H9 (cell line): Measurements from ENCODE around the gene TCFL5. TPM values are rescaled to one million over a fixed set of nuclear protein-coding genes. Genes with fewer than 3 reads are reported as not detected.
A peak's percentile ranks its signal among the peaks of the same experiment; 100 is the strongest.

Experiments used
- DNase-seq: peaks from one replicate; pipeline ENCODE4 v3.0.0-alpha.2; 2017
- H2AFZ ChIP-seq: one replicate; pipeline ENCODE4 v1.6.1; 2013; ENCODE audit warnings: mild to moderate bottlenecking, low read length, control low read depth, moderate library complexity
- H2AK5ac ChIP-seq: 2 replicates; pipeline ENCODE4 v1.6.1; 2013; ENCODE audit warnings: low read length, control low read depth, mixed read lengths; ENCODE audit not compliant: insufficient read length
- H2BK120ac ChIP-seq: one replicate; pipeline ENCODE4 v1.6.1; 2013; ENCODE audit warnings: low read depth, mild to moderate bottlenecking, low read length, control low read depth, inconsistent platforms; ENCODE audit not compliant: poor library complexity, severe bottlenecking
- H2BK12ac ChIP-seq: 2 replicates; pipeline ENCODE4 v1.6.1; 2013; ENCODE audit warnings: low read length, control low read depth, mixed read lengths, low read depth; ENCODE audit not compliant: insufficient read length
- H2BK15ac ChIP-seq: 2 replicates; pipeline ENCODE4 v1.6.1; 2013; ENCODE audit warnings: low read depth, low read length, control low read depth
- H2BK20ac ChIP-seq: one replicate; pipeline ENCODE4 v1.6.1; 2013; ENCODE audit warnings: low read depth, mild to moderate bottlenecking, low read length, control low read depth, inconsistent platforms; ENCODE audit not compliant: poor library complexity, severe bottlenecking
- H2BK5ac ChIP-seq: 2 replicates; pipeline ENCODE4 v1.6.1; 2013; ENCODE audit warnings: low read length, control low read depth, mixed read lengths; ENCODE audit not compliant: insufficient read length
- H3K14ac ChIP-seq: 2 replicates; pipeline ENCODE4 v1.6.1; 2013; ENCODE audit warnings: low read length, control low read depth; ENCODE audit not compliant: insufficient read depth
- H3K18ac ChIP-seq: 2 replicates; pipeline ENCODE4 v1.6.1; 2013; ENCODE audit warnings: low read depth, mild to moderate bottlenecking, mixed read lengths, low read length, control low read depth; ENCODE audit not compliant: insufficient read length
- H3K23ac ChIP-seq: 2 replicates; pipeline ENCODE4 v1.6.1; 2013; ENCODE audit warnings: low read length, control low read depth, mixed read lengths, low read depth; ENCODE audit not compliant: insufficient read length
- H3K23me2 ChIP-seq: 2 replicates; pipeline ENCODE4 v1.6.1; 2013; ENCODE audit warnings: low read depth, mild to moderate bottlenecking, mixed read lengths, low read length, control low read depth; ENCODE audit not compliant: insufficient read length, poor library complexity, severe bottlenecking
- H3K27ac ChIP-seq: 2 replicates; pipeline ENCODE4 v1.5.1; 2013; ENCODE audit warnings: low read length, control low read depth, mixed read lengths, low read depth; ENCODE audit not compliant: insufficient read length
- H3K27me3 ChIP-seq: 2 replicates; pipeline ENCODE4 v1.6.1; 2013; ENCODE audit warnings: low read length, control low read depth, inconsistent platforms; ENCODE audit not compliant: insufficient read depth
- H3K4ac ChIP-seq: 2 replicates; pipeline ENCODE4 v1.6.1; 2013; ENCODE audit warnings: low read depth, mild to moderate bottlenecking, control low read depth, inconsistent platforms, low read length, moderate library complexity
- H3K4me1 ChIP-seq: 2 replicates; pipeline ENCODE4 v1.6.1; 2013; ENCODE audit warnings: low read length, control low read depth, inconsistent platforms; ENCODE audit not compliant: insufficient read depth
- H3K4me2 ChIP-seq: 2 replicates; pipeline ENCODE4 v1.6.1; 2013; ENCODE audit warnings: low read length, control low read depth, mixed read lengths; ENCODE audit not compliant: insufficient read length, insufficient read depth
- H3K56ac ChIP-seq: 2 replicates; pipeline ENCODE4 v1.6.1; 2013; ENCODE audit warnings: low read depth, mild to moderate bottlenecking, mixed read lengths, low read length, control low read depth; ENCODE audit not compliant: insufficient read length
- H3K79me1 ChIP-seq: 2 replicates; pipeline ENCODE4 v1.6.1; 2013; ENCODE audit warnings: low read depth, mild to moderate bottlenecking, moderate library complexity, low read length, control low read depth, inconsistent platforms; ENCODE audit not compliant: insufficient read depth, poor library complexity, severe bottlenecking
- H3K79me2 ChIP-seq: 2 replicates; pipeline ENCODE4 v1.6.1; 2013; ENCODE audit warnings: low read length, control low read depth, inconsistent platforms; ENCODE audit not compliant: insufficient read depth
- H3K9ac ChIP-seq: 2 replicates; pipeline ENCODE4 v1.6.1; 2013; ENCODE audit warnings: low read length, control low read depth, mixed read lengths; ENCODE audit not compliant: insufficient read length; ENCODE audit errors: extremely low read depth
- H3K9me3 ChIP-seq: one replicate; pipeline ENCODE4 v1.6.1; 2013; ENCODE audit warnings: low read depth, low read length, inconsistent platforms; ENCODE audit not compliant: control insufficient read depth
- H3T11ph ChIP-seq: one replicate; pipeline ENCODE4 v1.6.1; 2013; ENCODE audit warnings: mild to moderate bottlenecking, low read length, control low read depth, inconsistent platforms
- H4K20me1 ChIP-seq: one replicate; pipeline ENCODE4 v1.6.1; 2013; ENCODE audit not compliant: control insufficient read depth, insufficient read length, insufficient read depth
- H4K5ac ChIP-seq: 2 replicates; pipeline ENCODE4 v1.6.1; 2013; ENCODE audit warnings: low read depth, mild to moderate bottlenecking, mixed read lengths, low read length, control low read depth; ENCODE audit not compliant: insufficient read length
- H4K8ac ChIP-seq: replicated peaks from 2 replicates; pipeline ENCODE4 v1.6.1; 2013; ENCODE audit warnings: low read length, control low read depth, mixed read lengths, low read depth; ENCODE audit not compliant: insufficient read length
- H4K91ac ChIP-seq: 2 replicates; pipeline ENCODE4 v1.6.1; 2013; ENCODE audit warnings: low read depth, mild to moderate bottlenecking, moderate library complexity, mixed read lengths, low read length, control low read depth; ENCODE audit not compliant: insufficient read length
- H3K27ac Mint-ChIP-seq, 3 experiments: 2 replicates in 2 of 3; 3 replicates in 1 of 3; pipeline ENCODE4 v1.8.0; 2020 to 2021; ENCODE audit warnings: mixed read lengths in 3 of 3, mild to moderate bottlenecking in 1 of 3, moderate library complexity in 1 of 3
- H3K27me3 Mint-ChIP-seq: 2 replicates; pipeline ENCODE4 v1.8.0; 2021; ENCODE audit warnings: low read depth, mild to moderate bottlenecking, moderate library complexity, mixed read lengths
- H3K36me3 Mint-ChIP-seq, 3 experiments: 2 replicates in 2 of 3; 3 replicates in 1 of 3; pipeline ENCODE4 v1.8.0; 2020 to 2021; ENCODE audit warnings: low read depth in 3 of 3, mixed read lengths in 3 of 3; ENCODE audit not compliant: insufficient read depth in 1 of 3
- H3K4me1 Mint-ChIP-seq, 2 experiments: 2 replicates each; pipeline ENCODE4 v1.8.0; 2020; ENCODE audit warnings: mixed read lengths in 2 of 2
- H3K4me3 Mint-ChIP-seq, 2 experiments: 2 replicates in 1 of 2; 3 replicates in 1 of 2; pipeline ENCODE4 v1.8.0; 2020 to 2021; ENCODE audit warnings: mild to moderate bottlenecking in 2 of 2, mixed read lengths in 2 of 2, moderate library complexity in 1 of 2
- H3K9me3 Mint-ChIP-seq, 2 experiments: 2 replicates in 1 of 2; 3 replicates in 1 of 2; pipeline ENCODE4 v1.8.0; 2020; ENCODE audit warnings: mild to moderate bottlenecking in 2 of 2, mixed read lengths in 2 of 2, moderate library complexity in 1 of 2
- CTCF ChIP-seq: fragments of 200-600 bp; sonication (generic); conservative IDR thresholded peaks from 3 replicates; pipeline ENCODE4 v1.8.0; 2021; ENCODE audit warnings: antibody characterized with exemption, mild to moderate bottlenecking
- WGBS: extraction: QIAGEN DNeasy Blood & Tissue Kit; methylation state at CpG from one replicate; pipeline ENCODE4 v1.1.7; 2013; ENCODE audit warnings: missing lambda C conversion rate, low lambda C conversion rate, mixed read lengths; ENCODE audit not compliant: insufficient read length; ENCODE audit errors: extremely low coverage; 5-methylcytosine and 5-hydroxymethylcytosine counted together
- total RNA-seq: library from RNA; stranded (reverse); gene quantifications from 2 replicates; pipeline ENCODE4 v1.2.1, GENCODE V29; 2021

Gene TCFL5
- total RNA-seq, 1 experiment from 2014 or later: 16.4 TPM

- Mint-ChIP-seq H3K9me3 (no peaks in the 10 kb centered on the region), H3K27ac (peak overlapping the region in 1 of 3 experiments; percentile 75; a peak in 3 of 7 replicates), H3K4me1 (peaks cover 10 to 27% of the 10 kb centered on the region in 2 experiments), H3K4me3 (no peak overlapping the region), H3K27me3 (no peaks in the 10 kb centered on the region), H3K36me3 (peaks cover 7 to 55% (median 52%) of the 10 kb centered on the region in 3 experiments; a peak in 6 of 7 replicates)
- Histone ChIP-seq H2BK15ac (no peak overlapping the region), H3T11ph (no peak overlapping the region), H4K5ac (no peak overlapping the region), H3K56ac (no peak overlapping the region), H2BK5ac (no peak overlapping the region), H3K27ac (no peak overlapping the region), H2BK20ac (no peak overlapping the region), H4K91ac (no peak overlapping the region), H3K18ac (no peak overlapping the region), H3K23ac (no peak overlapping the region), H3K79me2 (no peaks in the 10 kb centered on the region), H3K4ac (no peak overlapping the region), H3K4me2 (no peak overlapping the region), H3K27me3 (no peaks in the 10 kb centered on the region), H2BK120ac (no peak overlapping the region), H3K9ac (no peak overlapping the region), H3K9me3 (no peaks in the 10 kb centered on the region), H2BK12ac (no peak overlapping the region), H2AK5ac (no peak overlapping the region), H3K23me2 (no peaks in the 10 kb centered on the region), H2AFZ (no peak overlapping the region), H3K14ac (no peak overlapping the region; the same call in 1 of the 2 replicates), H4K20me1 (no peaks in the 10 kb centered on the region), H3K4me1 (no peaks in the 10 kb centered on the region), H3K79me1 (no peaks in the 10 kb centered on the region), H4K8ac (no peak overlapping the region)
- no peak for TF ChIP-seq CTCF
- DNase-seq: no peak
- no CpG with 5 or more reads among the region's 11 CpGs for WGBS
Observed at GRCh38 chr20:62839816-62840215, 21.8 kb downstream of the TCFL5 start.
